ENCODE data around the gene THBS3. TPM values are rescaled to one million over a fixed set of nuclear protein-coding genes. Genes with fewer than 3 reads are reported as not detected.
"Not testable (repeated sequence)": the region's sequence is repeated elsewhere in the genome, so short reads cannot be mapped to it uniquely, and the experiment has no call there.

THBS3 gene
- total RNA-seq, 1 donor from 2014 or later: 15.3 TPM

DNA sequence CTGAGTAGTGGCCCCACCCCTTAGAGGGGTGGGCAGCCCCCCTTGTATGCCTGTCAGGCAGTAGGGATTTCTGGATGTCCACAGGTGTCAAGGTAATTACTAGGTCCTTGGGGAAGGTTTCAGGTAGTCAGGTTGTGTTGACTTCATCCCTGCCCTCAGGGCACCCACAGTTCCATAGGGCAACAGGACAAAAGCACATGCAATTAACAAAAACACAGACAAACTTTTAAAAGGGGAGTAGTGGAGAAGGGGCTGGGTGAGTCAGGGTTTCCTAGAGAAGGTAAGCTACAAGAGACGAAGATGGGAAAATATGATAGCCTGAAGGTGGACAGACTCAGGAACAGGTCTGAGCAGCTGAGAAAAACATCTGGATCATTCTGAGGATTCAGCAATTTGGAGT lies 48.7 kb downstream of the THBS3 start:
- intact Hi-C loops (cut with micrococcal nuclease): no loop called here
- ChIA-PET CTCF (no interaction called here), POLR2A (no interaction called here)
- no peak overlapping the region for H3K27ac Mint-ChIP-seq
- no peak overlapping the region for H3K4me3 Mint-ChIP-seq
- DNase-seq (no peak), ATAC-seq (ENCODE audit: low read depth) (no peak)
- no peaks in the 10 kb centered on the region for H3K36me3 Mint-ChIP-seq (ENCODE audit: low read depth)
- no peaks in the 10 kb centered on the region for H3K9me3 Mint-ChIP-seq
- TF ChIP-seq, protein P1, sequence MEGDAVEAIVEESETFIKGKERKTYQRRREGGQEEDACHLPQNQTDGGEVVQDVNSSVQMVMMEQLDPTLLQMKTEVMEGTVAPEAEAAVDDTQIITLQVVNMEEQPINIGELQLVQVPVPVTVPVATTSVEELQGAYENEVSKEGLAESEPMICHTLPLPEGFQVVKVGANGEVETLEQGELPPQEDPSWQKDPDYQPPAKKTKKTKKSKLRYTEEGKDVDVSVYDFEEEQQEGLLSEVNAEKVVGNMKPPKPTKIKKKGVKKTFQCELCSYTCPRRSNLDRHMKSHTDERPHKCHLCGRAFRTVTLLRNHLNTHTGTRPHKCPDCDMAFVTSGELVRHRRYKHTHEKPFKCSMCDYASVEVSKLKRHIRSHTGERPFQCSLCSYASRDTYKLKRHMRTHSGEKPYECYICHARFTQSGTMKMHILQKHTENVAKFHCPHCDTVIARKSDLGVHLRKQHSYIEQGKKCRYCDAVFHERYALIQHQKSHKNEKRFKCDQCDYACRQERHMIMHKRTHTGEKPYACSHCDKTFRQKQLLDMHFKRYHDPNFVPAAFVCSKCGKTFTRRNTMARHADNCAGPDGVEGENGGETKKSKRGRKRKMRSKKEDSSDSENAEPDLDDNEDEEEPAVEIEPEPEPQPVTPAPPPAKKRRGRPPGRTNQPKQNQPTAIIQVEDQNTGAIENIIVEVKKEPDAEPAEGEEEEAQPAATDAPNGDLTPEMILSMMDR (IDR thresholded peaks at IDR 0.05): no peak
- no peaks in the 10 kb centered on the region for H3K27me3 Mint-ChIP-seq
- no peaks in the 10 kb centered on the region for H3K4me1 Mint-ChIP-seq

DNA sequence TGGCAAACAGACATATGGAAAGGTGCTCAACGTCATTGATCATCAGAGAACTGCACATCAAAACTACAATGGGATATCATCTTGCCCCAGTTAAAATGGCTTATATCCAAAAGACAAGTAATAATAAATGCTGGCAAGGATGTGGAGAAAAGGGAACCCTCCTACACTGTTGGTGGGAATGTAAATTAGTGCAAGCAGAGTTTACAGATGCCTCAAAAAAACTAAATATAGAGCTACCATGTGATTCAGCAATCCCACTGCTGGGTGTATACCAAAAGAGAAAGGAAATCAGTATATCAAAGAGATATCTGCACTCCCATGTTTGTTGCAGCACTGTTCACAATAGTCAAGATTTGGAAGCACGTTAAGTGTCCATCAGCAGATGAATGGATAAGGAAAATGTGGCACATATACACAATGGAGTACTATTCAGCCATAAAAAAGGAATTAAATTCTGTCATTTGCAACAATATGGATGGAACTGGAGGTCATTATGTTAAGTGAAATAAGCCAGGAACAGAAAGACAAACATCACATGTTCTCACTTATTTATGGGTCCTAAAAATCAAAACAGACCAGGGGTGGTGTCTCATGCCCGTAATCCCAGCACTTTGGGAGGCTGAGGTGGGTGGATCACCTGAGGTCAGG lies 51.6 kb downstream of the THBS3 start:
- H3K36me3 Mint-ChIP-seq (ENCODE audit: low read depth); H3K4me3 Mint-ChIP-seq; H3K9me3 Mint-ChIP-seq; ATAC-seq (ENCODE audit: low read depth); POLR2A ChIA-PET; H3K4me1 Mint-ChIP-seq; intact Hi-C loops (cut with micrococcal nuclease); DNase-seq; H3K27ac Mint-ChIP-seq; H3K27me3 Mint-ChIP-seq: not testable (repeated sequence)
- CTCF ChIA-PET: interaction anchor here (1.0 kb wide), 1 partner anchor 64 kb away, joined by 3 read pairs; no protein-coding TSS in a partner anchor

Other genes starting within 250 kb of the THBS3 start
- gene PYGO2, start 246.1 kb downstream of the THBS3 start, total RNA-seq: 33.1 and 38.1 TPM in 2 replicates
- 59.3 and 60.9 TPM in 2 replicates for gene SHC1, start 237.2 kb downstream of the THBS3 start, total RNA-seq
- gene CKS1B, start 233.2 kb downstream of the THBS3 start, total RNA-seq: 25.3 and 26.6 TPM in 2 replicates
- gene FLAD1, start 224.6 kb downstream of the THBS3 start, total RNA-seq: 64.1 and 69.0 TPM in 2 replicates
- gene LENEP, start 214.3 kb downstream of the THBS3 start, total RNA-seq: 1.8 and 2.4 TPM in 2 replicates
- gene ZBTB7B, start 205.1 kb downstream of the THBS3 start, total RNA-seq: 56.2 and 56.6 TPM in 2 replicates
- 1.0 TPM in 1 of 2 replicates, not detected in the other for gene DCST2, start 174.1 kb downstream of the THBS3 start, total RNA-seq
- not detected in 2 replicates for gene DCST1, start 174.1 kb downstream of the THBS3 start, total RNA-seq
- 11.3 and 13.7 TPM in 2 replicates for gene ADAM15, start 156.6 kb downstream of the THBS3 start, total RNA-seq
- 7.8 and 9.5 TPM in 2 replicates for gene EFNA4, start 144.2 kb downstream of the THBS3 start, total RNA-seq
- 1.2 and 1.7 TPM in 2 replicates for gene EFNA3, start 129.1 kb downstream of the THBS3 start, total RNA-seq
- gene EFNA1, start 80.0 kb downstream of the THBS3 start, total RNA-seq: 0.29 TPM in 1 of 2 replicates, not detected in the other
- 77.3 and 85.2 TPM in 2 replicates for gene SLC50A1, start 72.0 kb downstream of the THBS3 start, total RNA-seq
- 33.2 and 36.8 TPM in 2 replicates for gene DPM3, start 67.4 kb downstream of the THBS3 start, total RNA-seq
- gene KRTCAP2, start 34.6 kb downstream of the THBS3 start, total RNA-seq: 128 and 132 TPM in 2 replicates
- gene TRIM46, start 34.0 kb downstream of the THBS3 start, total RNA-seq: 1.2 and 1.9 TPM in 2 replicates
- 36.7 and 38.2 TPM in 2 replicates for gene MTX1, start 798 bp upstream of the THBS3 start, total RNA-seq
- gene ENTREP3, start 47.6 kb upstream of the THBS3 start, total RNA-seq: 13.7 and 14.8 TPM in 2 replicates
- 71.8 and 78.6 TPM in 2 replicates for gene SCAMP3, start 54.5 kb upstream of the THBS3 start, total RNA-seq
- gene CLK2, start 65.6 kb upstream of the THBS3 start, total RNA-seq: 109 and 112 TPM in 2 replicates
- gene HCN3, start 69.6 kb upstream of the THBS3 start, total RNA-seq: 2.7 TPM in 2 replicates
- 0.18 TPM in 1 of 2 replicates, not detected in the other for gene PKLR, start 93.5 kb upstream of the THBS3 start, total RNA-seq
- 241 and 242 TPM in 2 replicates for gene FDPS, start 101.0 kb upstream of the THBS3 start, total RNA-seq
- 15.0 TPM in 2 replicates for gene RUSC1, start 113.0 kb upstream of the THBS3 start, total RNA-seq